Motor neuron (in vitro differentiated cells): ENCODE measurements around the gene AHCTF1. TPM values are rescaled to one million over a fixed set of nuclear protein-coding genes. Genes with fewer than 3 reads are reported as not detected.

Source experiments
- ATAC-seq, 8 experiments: fragments of 200-7000 bp; cut with Tn5 transposase; replicated peaks in 6 of 8; 2 replicates each; pipeline ENCODE4 v1.8.0; 2021; ENCODE audit warnings: mild to moderate bottlenecking in 8 of 8, moderate library complexity in 8 of 8
- H3K27ac ChIP-seq, 2 donors: fragments of 250-450 bp; sonication (Bioruptor Pico); 2 replicates each; pipeline ENCODE4 v1.9.0; 2021; ENCODE audit warnings: antibody characterized with exemption in 2 of 2, mild to moderate bottlenecking in 2 of 2, moderate library complexity in 1 of 2
- H3K4me1 ChIP-seq, 2 donors: fragments of 250-450 bp; sonication (Bioruptor Pico); replicated peaks in 1 of 2; 2 replicates each; pipeline ENCODE4 v1.6.1; 2021; ENCODE audit warnings: antibody characterized with exemption in 2 of 2, mild to moderate bottlenecking in 2 of 2, moderate library complexity in 1 of 2
- H3K4me3 ChIP-seq, 5 donors: fragments of 250-450 bp; sonication (Bioruptor Pico); 2 replicates each; pipeline ENCODE4 v1.9.0; 2021; ENCODE audit warnings: antibody characterized with exemption in 5 of 5, mild to moderate bottlenecking in 5 of 5, moderate library complexity in 4 of 5
- WGBS, 10 experiments: fragments of 450-650 bp; shearing (Covaris generic); methylation state at CpG; one replicate each; pipeline ENCODE4 v1.0.0; 2022; 5-methylcytosine and 5-hydroxymethylcytosine counted together
- in situ Hi-C, 9 experiments: fragments of 400-800 bp; cut with MboI; loops; one replicate each; pipeline ENCODE4 v1.15.0; 2021; ENCODE audit warnings: low sequenced_read_pairs in 9 of 9, low pct_unique_long_range_greater_than_20kb in 2 of 9; ENCODE audit not compliant: unreplicated experiment in 9 of 9
- total RNA-seq, 8 experiments: library from RNA; unstranded; fragments of 300-600 nt; gene quantifications; 2 replicates each; pipeline versions ENCODE4 v1.2.3 to v1.2.4, GENCODE V29; 2022

Gene AHCTF1
- total RNA-seq: 10 to 100 TPM; 25.6 to 50.4 (median 32.5) TPM

GRCh38 chr1:246931549-246932365, at the start of gene AHCTF1:
Gene AHCTF1 (minus strand): TSS chr1:246931948. CDS start chr1:246918370, 13,578 bp downstream.
- 0 to 2% (median 0%) methylated on average over 2 to 37 of the region's 90 CpGs; no CpG with 5 or more reads in 1 of the 10 experiments for WGBS, 10 experiments
- H3K4me3 ChIP-seq: peak within 1 kb of the TSS; percentile 52 to 77 (median 63)
- ATAC-seq: peak; percentile 92 to 95 (median 94)
- in situ Hi-C loops: loop anchor here in 1 of 9 experiments (25.0 kb wide), 1 partner anchor 94 kb away; no protein-coding TSS in a partner anchor
- peaks cover 5 to 9% of the 10 kb centered on the region in 2 donors for H3K4me1 ChIP-seq
- peak within 1 kb of the TSS; percentile 88 to 94 for H3K27ac ChIP-seq

- in situ Hi-C loops: no loop called here
- Histone ChIP-seq H3K4me1 (no peaks in the 10 kb centered on the region), H3K27ac (no peak overlapping the region), H3K4me3 (no peak overlapping the region)
- no peak for ATAC-seq
- 89 to 100% (median 99%) methylated on average over 1 to 6 of the region's 6 CpGs; no CpG with 5 or more reads in 2 of the 10 experiments for WGBS, 10 experiments
These were observed 47.0 kb upstream of the AHCTF1 start for GRCh38 chr1:246978785-246979184.

- H3K27ac ChIP-seq: no peak overlapping the region
- no peaks in the 10 kb centered on the region for H3K4me1 ChIP-seq
- no peak overlapping the region for H3K4me3 ChIP-seq
- no peak for ATAC-seq
- WGBS, 10 experiments: 56 to 100% (median 100%) methylated on average over 1 to 2 of the region's 2 CpGs
- in situ Hi-C loops: no loop called here
These were observed 46.5 kb upstream of the AHCTF1 start for GRCh38 chr1:246978281-246978680.

- no peak overlapping the region for H3K27ac ChIP-seq
- H3K4me1 ChIP-seq: no peaks in the 10 kb centered on the region
- no peak overlapping the region for H3K4me3 ChIP-seq
- no peak for ATAC-seq
- 50 to 100% (median 100%) methylated on average over 1 to 5 of the region's 7 CpGs; no CpG with 5 or more reads in 4 of the 10 experiments for WGBS, 10 experiments
- in situ Hi-C loops: loop anchor here in 1 of 9 experiments (25.0 kb wide), 1 partner anchor 90 kb away; no protein-coding TSS in a partner anchor
These were observed 40.2 kb upstream of the AHCTF1 start for GRCh38 chr1:246971969-246972368.

- no peak overlapping the region for H3K4me3 ChIP-seq
- no peak overlapping the region for H3K27ac ChIP-seq
- 54 to 100% (median 93%) methylated on average over 1 to 12 of the region's 12 CpGs; no CpG with 5 or more reads in 3 of the 10 experiments for WGBS, 10 experiments
- ATAC-seq: peak in 1 of 8 experiments; percentile 65
- H3K4me1 ChIP-seq: no peaks in the 10 kb centered on the region
- in situ Hi-C loops: loop anchor here in 1 of 9 experiments (25.0 kb wide), 1 partner anchor 91 kb away; no protein-coding TSS in a partner anchor
These were observed 39.5 kb upstream of the AHCTF1 start for GRCh38 chr1:246971090-246971721.

- Histone ChIP-seq H3K4me3 (no peak overlapping the region), H3K4me1 (no peaks in the 10 kb centered on the region), H3K27ac (no peak overlapping the region)
- WGBS, 10 experiments: 67 to 100% (median 91%) methylated on average over 1 to 3 of the region's 3 CpGs; no CpG with 5 or more reads in 3 of the 10 experiments
- in situ Hi-C loops: loop anchor here in 1 of 9 experiments (25.0 kb wide), 1 partner anchor 93 kb away; no protein-coding TSS in a partner anchor
- no peak for ATAC-seq
These were observed 37.9 kb upstream of the AHCTF1 start for GRCh38 chr1:246969621-246970020.

GRCh38 chr1:246966502-246966901, 34.8 kb upstream of the AHCTF1 start:
- Histone ChIP-seq H3K4me1 (no peaks in the 10 kb centered on the region), H3K27ac (no peak overlapping the region), H3K4me3 (no peak overlapping the region)
- WGBS, 10 experiments: 67 to 100% (median 100%) methylated on average over 1 to 2 of the region's 2 CpGs; no CpG with 5 or more reads in 1 of the 10 experiments
- no peak for ATAC-seq
- in situ Hi-C loops: loop anchor here in 1 of 9 experiments (25.0 kb wide), 1 partner anchor 96 kb away; no protein-coding TSS in a partner anchor

GRCh38 chr1:246959944-246960693, 28.4 kb upstream of the AHCTF1 start:
- ATAC-seq: no peak
- no peaks in the 10 kb centered on the region for H3K4me1 ChIP-seq
- H3K27ac ChIP-seq: no peak overlapping the region
- 45 to 100% (median 100%) methylated on average over 1 of the region's 1 CpG; no CpG with 5 or more reads in 1 of the 10 experiments for WGBS, 10 experiments
- H3K4me3 ChIP-seq: no peak overlapping the region
- in situ Hi-C loops: loop anchor here in 1 of 9 experiments (25.0 kb wide), 1 partner anchor 102 kb away; no protein-coding TSS in a partner anchor

- in situ Hi-C loops: loop anchor here in 1 of 9 experiments (25.0 kb wide), 1 partner anchor 108 kb away; no protein-coding TSS in a partner anchor
- Histone ChIP-seq H3K4me3 (no peak overlapping the region), H3K27ac (no peak overlapping the region), H3K4me1 (no peaks in the 10 kb centered on the region)
- no peak for ATAC-seq
- 0 to 100% (median 94%) methylated on average over 1 to 4 of the region's 4 CpGs for WGBS, 10 experiments
These were observed 22.4 kb upstream of the AHCTF1 start for GRCh38 chr1:246954126-246954525.

- in situ Hi-C loops: loop anchor here in 1 of 9 experiments (25.0 kb wide), 1 partner anchor 111 kb away; no protein-coding TSS in a partner anchor
- H3K4me1 ChIP-seq: no peaks in the 10 kb centered on the region
- 86 to 100% (median 100%) methylated on average over 1 to 4 of the region's 4 CpGs; no CpG with 5 or more reads in 5 of the 10 experiments for WGBS, 10 experiments
- no peak for ATAC-seq
- no peak overlapping the region for H3K27ac ChIP-seq
- H3K4me3 ChIP-seq: no peak overlapping the region
These were observed 19.7 kb upstream of the AHCTF1 start for GRCh38 chr1:246951413-246951812.

- H3K4me3 ChIP-seq: no peak overlapping the region
- no peaks in the 10 kb centered on the region for H3K4me1 ChIP-seq
- H3K27ac ChIP-seq: no peak overlapping the region
- in situ Hi-C loops: loop anchor here in 2 of 9 experiments (25.0 kb wide), 2 partner anchors 112 to 113 kb away; no protein-coding TSS in a partner anchor
- ATAC-seq: no peak
- WGBS, 10 experiments: 39 to 100% (median 93%) methylated on average over 1 to 3 of the region's 3 CpGs; no CpG with 5 or more reads in 1 of the 10 experiments
These were observed 18.2 kb upstream of the AHCTF1 start for GRCh38 chr1:246949956-246950355.

GRCh38 chr1:246947255-246947654, 15.5 kb upstream of the AHCTF1 start:
- WGBS, 10 experiments: 0 to 100% (median 91%) methylated on average over 1 to 6 of the region's 7 CpGs; no CpG with 5 or more reads in 2 of the 10 experiments
- Histone ChIP-seq H3K27ac (no peak overlapping the region), H3K4me3 (no peak overlapping the region), H3K4me1 (no peaks in the 10 kb centered on the region)
- in situ Hi-C loops: loop anchor here in 1 of 9 experiments (25.0 kb wide), 1 partner anchor 110 kb away; no protein-coding TSS in a partner anchor
- ATAC-seq: peak in 3 of 8 experiments; percentile 10 to 54 (median 53)
